K562 (cell line): ENCODE results near the gene RIPOR2. TPM values are rescaled to one million over a fixed set of nuclear protein-coding genes. Genes with fewer than 3 reads are reported as not detected.

Source experiments
- ATF7 ChIP-seq: fragments of 450-650 bp; IDR thresholded peaks from 2 replicates; pipeline ENCODE4 v1.7.1; 2014; ENCODE audit warnings: mild to moderate bottlenecking, moderate library complexity
- BCOR ChIP-seq: fragments of 450-650 bp; IDR thresholded peaks from 2 replicates; pipeline ENCODE4 v1.6.1; 2016
- BMI1 ChIP-seq: fragments of 150-350 bp; IDR thresholded peaks from 2 replicates; pipeline ENCODE4 v1.6.1; 2014; ENCODE audit warnings: low read length
- COPS2 ChIP-seq: fragments of 450-650 bp; conservative IDR thresholded peaks from 2 replicates; pipeline ENCODE4 v1.6.1; 2016; ENCODE audit warnings: mild to moderate bottlenecking, moderate library complexity
- HDAC2 ChIP-seq: fragments of 450-650 bp; IDR thresholded peaks from 2 replicates; pipeline ENCODE4 v1.6.1; 2016; ENCODE audit warnings: mild to moderate bottlenecking
- RFX5 ChIP-seq: IDR thresholded peaks from 2 replicates; pipeline ENCODE4 v1.6.1; 2011; ENCODE audit warnings: low read depth, mild to moderate bottlenecking, improper control_type of control experiment, low read length
- SAFB ChIP-seq: fragments of 200-400 bp; formaldehyde crosslinking; IDR thresholded peaks from 2 replicates; pipeline ENCODE4 v1.6.1; 2017; ENCODE audit warnings: low read depth, low read length, borderline replicate concordance
- SLC30A9 ChIP-seq: fragments of 250-450 bp; sonication (Bioruptor Pico); IDR thresholded peaks from 2 replicates; pipeline ENCODE4 v1.8.0; 2022; ENCODE audit warnings: mild to moderate bottlenecking, moderate library complexity
- polyA plus RNA-seq, 8 experiments: library from polyadenylated mRNA; depleted of rRNA in 4 of 8; stranded (reverse) in 5 of 8; unstranded in 3 of 8; fragments of >200 nt; fragmentation: Nextera tagmentation in 2 of 8; fragmentation: Illumina TruSeq in 1 of 8; extraction: Ambion mirVana in 2 of 8; extraction: Trizol in 1 of 8; gene quantifications; 2 replicates each; pipeline versions ENCODE4 v1.2.1 to v1.2.3, GENCODE V29; 2011 to 2014; ENCODE audit warnings: inconsistent platforms in 1 of 8, missing spikeins in 1 of 8
- total RNA-seq, 7 experiments: library from RNA; depleted of rRNA in 6 of 7; stranded (reverse); fragments of >200 nt in 6 of 7; fragmentation: Illumina TruSeq in 2 of 7; extraction: Trizol in 2 of 7; gene quantifications; 2 replicates each; pipeline versions ENCODE4 v1.2.1 to v1.2.3, GENCODE V29; 2011 to 2021; ENCODE audit warnings: low replicate concordance in 1 of 7
- TF ChIP-seq, protein P1 (sequence below): IDR thresholded peaks from 2 replicates; pipeline ENCODE4 v1.6.1; 2011; ENCODE audit not compliant: insufficient read length; ENCODE audit errors: extremely low read depth
- TF ChIP-seq, protein P2 (sequence below): fragments of 150-350 bp; conservative IDR thresholded peaks from 2 replicates; pipeline ENCODE4 v1.6.1; 2014; ENCODE audit warnings: low read length
- TF ChIP-seq, protein P3 (sequence below): sonication (generic); formaldehyde crosslinking; IDR thresholded peaks from 2 replicates; pipeline ENCODE4 v1.5.0; 2020; ENCODE audit warnings: missing genetic modification reagents

RIPOR2 gene
- total and polyA plus RNA-seq, 9 of the 15 experiments (the other 6 are each of a cell fraction or from before 2014, with no cell fraction given): 0.04 to 1.0 (median 0.47) TPM; not detected in 2

DNA sequence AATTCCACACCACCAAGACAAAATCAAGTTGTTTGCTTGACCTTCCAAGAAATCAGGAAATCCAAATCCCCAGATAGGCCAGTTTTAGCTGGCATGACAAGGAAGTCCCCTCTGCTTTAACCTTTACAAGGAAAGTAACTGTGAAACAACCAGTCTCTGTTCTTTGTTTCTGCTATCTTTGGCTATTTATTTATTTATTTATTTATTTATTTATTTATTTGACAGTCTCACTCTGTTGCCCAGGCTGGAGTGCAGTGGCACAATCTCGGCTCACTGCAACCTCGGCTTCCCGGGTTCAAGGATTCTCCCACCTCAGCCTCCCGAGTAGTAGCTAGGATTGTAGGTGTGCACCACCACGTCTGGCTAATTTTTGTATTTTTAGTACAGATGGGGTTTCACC, 175.6 kb downstream of the RIPOR2 start (continued):
- TF ChIP-seq, protein P1, sequence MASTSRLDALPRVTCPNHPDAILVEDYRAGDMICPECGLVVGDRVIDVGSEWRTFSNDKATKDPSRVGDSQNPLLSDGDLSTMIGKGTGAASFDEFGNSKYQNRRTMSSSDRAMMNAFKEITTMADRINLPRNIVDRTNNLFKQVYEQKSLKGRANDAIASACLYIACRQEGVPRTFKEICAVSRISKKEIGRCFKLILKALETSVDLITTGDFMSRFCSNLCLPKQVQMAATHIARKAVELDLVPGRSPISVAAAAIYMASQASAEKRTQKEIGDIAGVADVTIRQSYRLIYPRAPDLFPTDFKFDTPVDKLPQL: no peak
- TF ChIP-seq BMI1 (no peak), COPS2 (no peak), ATF7 (no peak), RFX5 (no peak), SLC30A9 (no peak), BCOR (no peak), SAFB (no peak), HDAC2 (no peak)
- TF ChIP-seq, protein P2, sequence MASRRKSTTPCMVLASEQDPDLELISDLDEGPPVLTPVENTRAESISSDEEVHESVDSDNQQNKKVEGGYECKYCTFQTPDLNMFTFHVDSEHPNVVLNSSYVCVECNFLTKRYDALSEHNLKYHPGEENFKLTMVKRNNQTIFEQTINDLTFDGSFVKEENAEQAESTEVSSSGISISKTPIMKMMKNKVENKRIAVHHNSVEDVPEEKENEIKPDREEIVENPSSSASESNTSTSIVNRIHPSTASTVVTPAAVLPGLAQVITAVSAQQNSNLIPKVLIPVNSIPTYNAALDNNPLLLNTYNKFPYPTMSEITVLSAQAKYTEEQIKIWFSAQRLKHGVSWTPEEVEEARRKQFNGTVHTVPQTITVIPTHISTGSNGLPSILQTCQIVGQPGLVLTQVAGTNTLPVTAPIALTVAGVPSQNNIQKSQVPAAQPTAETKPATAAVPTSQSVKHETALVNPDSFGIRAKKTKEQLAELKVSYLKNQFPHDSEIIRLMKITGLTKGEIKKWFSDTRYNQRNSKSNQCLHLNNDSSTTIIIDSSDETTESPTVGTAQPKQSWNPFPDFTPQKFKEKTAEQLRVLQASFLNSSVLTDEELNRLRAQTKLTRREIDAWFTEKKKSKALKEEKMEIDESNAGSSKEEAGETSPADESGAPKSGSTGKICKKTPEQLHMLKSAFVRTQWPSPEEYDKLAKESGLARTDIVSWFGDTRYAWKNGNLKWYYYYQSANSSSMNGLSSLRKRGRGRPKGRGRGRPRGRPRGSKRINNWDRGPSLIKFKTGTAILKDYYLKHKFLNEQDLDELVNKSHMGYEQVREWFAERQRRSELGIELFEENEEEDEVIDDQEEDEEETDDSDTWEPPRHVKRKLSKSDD: no peak
- TF ChIP-seq, protein P3, sequence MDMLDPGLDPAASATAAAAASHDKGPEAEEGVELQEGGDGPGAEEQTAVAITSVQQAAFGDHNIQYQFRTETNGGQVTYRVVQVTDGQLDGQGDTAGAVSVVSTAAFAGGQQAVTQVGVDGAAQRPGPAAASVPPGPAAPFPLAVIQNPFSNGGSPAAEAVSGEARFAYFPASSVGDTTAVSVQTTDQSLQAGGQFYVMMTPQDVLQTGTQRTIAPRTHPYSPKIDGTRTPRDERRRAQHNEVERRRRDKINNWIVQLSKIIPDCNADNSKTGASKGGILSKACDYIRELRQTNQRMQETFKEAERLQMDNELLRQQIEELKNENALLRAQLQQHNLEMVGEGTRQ (CRISPR knock-in tag): no peak
